IPS-11a (cell line): ENCODE measurements around the gene SBSN.

Experiments used
- H3K4me3 ChIP-seq: one replicate; pipeline ENCODE4 v1.5.1; 2013; ENCODE audit warnings: low read depth, low read length, control low read depth

SBSN gene

DNA sequence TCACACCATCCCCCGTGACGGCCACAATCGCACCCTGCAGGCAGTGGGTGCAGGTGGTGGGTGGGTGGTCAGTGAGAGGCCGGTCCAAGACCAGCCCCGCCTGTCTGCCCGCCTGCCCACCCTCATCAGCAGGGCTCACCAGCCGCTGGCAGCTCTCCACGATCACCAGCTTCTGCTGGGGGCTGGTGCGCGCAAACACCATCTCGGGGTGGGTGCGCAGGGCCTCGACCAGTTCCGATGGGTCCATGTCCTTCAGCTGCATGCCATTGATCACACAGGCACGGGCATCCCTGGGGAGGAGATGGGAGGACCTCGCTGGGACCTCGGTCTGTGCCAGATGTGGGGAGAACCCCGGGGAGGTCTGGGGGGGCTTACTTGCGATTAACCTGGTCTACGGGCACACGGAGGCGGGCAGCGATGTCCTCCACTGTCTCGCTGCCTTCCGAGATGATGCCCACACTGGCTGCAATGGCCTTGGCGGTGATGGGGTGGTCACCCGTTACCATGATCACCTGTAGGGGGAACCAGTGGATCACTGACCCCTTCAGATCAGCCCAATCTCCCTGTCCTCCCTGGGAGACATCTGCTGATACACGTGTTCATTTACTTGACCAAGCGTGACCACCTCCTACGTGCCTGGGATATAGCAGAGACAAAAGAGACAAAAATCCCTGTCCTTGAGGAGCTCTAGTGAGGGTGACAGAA lies 27.3 kb upstream of the SBSN start:
- no peak overlapping the region for H3K4me3 ChIP-seq

DNA sequence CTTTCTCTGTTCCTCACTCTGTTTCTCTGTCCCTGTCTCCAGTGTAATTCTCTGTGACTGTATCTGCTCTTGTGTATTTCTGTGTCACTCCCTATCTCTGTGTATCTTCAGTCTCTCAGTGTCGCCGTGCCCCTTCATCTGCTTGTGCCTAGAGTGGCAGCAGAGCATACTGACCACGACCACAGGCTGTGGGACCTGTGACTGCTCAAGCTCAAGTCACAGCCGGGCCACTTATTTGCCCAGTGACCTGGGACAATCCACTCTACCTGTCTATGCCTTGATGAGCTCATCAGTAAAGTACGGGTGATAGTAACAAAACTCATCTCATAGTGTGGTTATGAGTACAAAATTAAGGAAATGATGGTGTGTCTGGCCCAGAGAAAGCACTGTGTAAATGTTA lies 26.0 kb upstream of the SBSN start:
- no peak overlapping the region for H3K4me3 ChIP-seq

DNA sequence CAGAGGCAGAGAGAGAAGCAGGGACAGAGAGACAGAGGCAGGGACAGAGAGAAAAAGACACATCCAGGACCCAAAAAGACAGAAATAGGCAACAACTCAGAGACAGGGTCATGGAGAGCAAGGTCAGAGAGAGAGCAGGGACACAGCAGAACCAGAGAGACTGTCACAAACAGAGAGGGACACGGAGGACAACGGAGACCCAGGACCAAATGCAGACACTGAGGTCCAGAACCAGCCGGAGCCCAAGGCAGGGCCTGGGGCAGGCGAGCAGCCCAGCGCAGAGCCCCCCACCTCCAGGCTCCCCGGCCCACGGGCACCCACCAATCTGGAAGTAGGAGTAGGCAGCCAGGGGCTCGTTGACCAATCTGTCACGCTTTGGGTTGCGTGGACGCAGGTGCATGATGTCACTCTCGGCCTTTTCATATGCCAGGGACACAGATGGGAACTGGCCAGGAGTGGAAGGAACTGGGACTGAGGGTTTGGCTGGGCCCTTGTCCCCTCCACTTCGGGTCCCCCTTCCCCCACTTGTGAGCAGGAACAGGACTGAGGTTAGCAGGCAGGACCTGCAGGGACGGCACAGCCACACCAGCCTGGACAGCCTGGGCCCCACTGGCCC lies 25.4 kb upstream of the SBSN start:
- H3K4me3 ChIP-seq: no peak overlapping the region

- no peak overlapping the region for H3K4me3 ChIP-seq
Measured at GRCh38 chr19:35552534-35553384, 24.6 kb upstream of the SBSN start.

GRCh38 chr19:35551091-35551810 lies 23.1 kb upstream of the SBSN start:
- H3K4me3 ChIP-seq: no peak overlapping the region

- H3K4me3 ChIP-seq: no peak overlapping the region
Measured at GRCh38 chr19:35549879-35550523, 21.9 kb upstream of the SBSN start.

- no peak overlapping the region for H3K4me3 ChIP-seq
Measured at GRCh38 chr19:35549174-35549788, 21.2 kb upstream of the SBSN start.

DNA sequence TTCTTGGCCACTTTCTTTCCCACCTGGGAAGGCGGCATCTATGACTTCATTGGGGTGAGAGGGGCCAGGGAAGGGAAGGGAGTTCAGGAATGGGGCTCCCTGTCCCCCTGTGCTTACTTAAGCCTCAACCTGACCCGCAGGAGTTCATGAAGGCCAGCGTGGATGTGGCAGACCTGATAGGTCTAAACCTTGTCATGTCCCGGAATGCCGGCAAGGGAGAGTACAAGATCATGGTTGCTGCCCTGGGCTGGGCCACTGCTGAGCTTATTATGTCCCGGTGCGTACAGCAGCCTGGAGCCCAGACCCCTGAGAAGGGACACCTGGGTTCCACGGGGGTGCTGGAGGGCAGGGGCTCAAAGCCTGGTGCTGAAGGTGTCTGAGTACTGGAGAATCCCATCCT lies 18.4 kb upstream of the SBSN start:
- H3K4me3 ChIP-seq: no peak overlapping the region

GRCh38 chr19:35545855-35546381 lies 17.8 kb upstream of the SBSN start:
- peak overlapping the region; percentile 98 for H3K4me3 ChIP-seq

- peak within 1 kb of the TSS; percentile 98 for H3K4me3 ChIP-seq
Measured at GRCh38 chr19:35545001-35545854, 17.1 kb upstream of the SBSN start, which contains the start of gene TMEM147. Gene TMEM147 (plus strand): TSS chr19:35545626. CDS start chr19:35545740, 114 bp downstream.

DNA sequence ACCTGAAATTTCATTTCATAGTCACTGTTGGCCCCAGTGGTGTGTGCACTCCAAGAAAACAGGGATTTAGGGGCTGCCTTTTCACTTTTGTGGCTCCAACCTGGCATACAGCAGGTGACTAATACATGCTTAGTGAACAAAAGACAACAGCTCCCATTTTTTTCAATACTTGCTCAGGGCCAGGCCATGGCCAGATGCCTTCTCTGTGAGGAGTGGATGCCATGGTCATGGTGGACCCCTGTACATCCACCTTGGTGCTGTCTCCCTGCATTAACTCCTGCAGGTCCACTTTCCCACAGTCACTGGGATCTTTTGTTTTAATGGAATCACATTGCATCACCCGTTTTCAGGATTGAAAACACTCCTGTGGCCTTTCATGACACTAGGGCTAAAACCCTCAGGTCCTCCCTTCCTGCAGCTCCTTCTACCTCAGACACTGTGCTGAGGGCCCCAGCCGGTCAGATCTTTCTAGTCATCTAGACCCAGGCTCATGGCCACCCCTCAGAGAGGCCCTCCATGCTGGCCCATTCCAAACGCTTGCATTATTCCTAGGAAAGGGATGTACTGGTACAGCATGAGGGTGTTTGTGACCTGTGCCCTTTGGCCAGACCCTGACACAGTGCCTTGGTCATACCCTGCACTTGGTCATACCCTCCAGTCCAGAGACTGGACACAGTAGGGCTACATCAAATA lies 16.1 kb upstream of the SBSN start:
- H3K4me3 ChIP-seq: peak overlapping the region; percentile 98

DNA sequence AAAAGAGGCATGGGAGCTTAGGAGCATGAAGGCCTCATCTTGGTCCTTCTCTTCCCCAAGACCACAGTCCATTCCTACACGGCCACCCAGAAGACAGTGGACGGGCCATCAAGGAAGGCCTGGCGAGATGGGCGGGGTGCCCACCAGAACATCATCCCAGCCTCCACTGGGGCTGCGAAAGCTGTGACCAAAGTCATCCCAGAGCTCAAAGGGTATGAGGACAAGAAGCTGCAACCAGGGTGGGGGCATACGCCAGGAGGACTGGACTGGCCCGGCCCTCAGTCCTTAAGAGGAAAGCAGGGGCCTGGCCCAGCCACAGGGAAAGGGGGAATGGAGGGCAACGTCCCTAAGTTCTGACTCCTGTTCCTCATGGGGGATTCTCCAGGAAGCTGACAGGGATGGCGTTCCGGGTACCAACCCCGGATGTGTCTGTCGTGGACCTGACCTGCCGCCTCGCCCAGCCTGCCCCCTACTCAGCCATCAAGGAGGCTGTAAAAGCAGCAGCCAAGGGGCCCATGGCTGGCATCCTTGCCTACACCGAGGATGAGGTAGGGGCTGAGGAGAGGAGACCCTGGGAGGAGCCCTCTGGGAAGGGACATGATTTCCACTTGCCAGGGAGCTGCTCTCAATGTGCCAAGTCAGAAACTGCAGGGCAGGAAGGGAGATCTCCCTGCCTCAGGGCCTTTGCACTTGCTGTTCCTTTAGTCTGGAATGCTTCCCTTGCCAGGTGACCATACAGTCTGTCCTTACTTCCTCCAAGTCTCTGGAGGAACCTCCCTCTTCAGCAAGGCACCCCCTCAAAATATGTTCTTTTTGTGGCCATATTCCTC lies 15.4 kb upstream of the SBSN start:
- H3K4me3 ChIP-seq: no peak overlapping the region

GRCh38 chr19:35542209-35542608 lies 14.1 kb upstream of the SBSN start:
- no peak overlapping the region for H3K4me3 ChIP-seq

- H3K4me3 ChIP-seq: no peak overlapping the region
Measured at GRCh38 chr19:35540356-35540927, 12.3 kb upstream of the SBSN start.

DNA sequence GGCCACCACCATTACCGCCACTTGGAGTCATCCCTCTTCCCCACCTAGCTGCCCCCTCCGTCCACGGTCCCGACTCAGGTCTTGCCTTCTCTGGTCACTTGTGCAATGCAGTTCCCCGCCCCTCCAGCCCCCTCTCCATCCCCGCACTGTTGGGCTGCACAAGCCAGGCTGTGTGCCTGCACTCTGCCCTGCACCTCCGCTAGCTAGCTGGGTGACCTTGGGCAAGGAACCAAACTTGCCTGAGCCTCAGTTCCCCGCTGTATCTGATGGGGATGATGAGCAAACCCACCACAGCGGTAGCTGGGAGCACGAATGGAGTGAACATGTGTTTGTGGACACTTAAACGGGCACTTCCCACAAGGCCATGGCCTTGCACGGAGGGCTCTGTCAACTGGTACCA lies 11.7 kb upstream of the SBSN start:
- no peak overlapping the region for H3K4me3 ChIP-seq

- H3K4me3 ChIP-seq: no peak overlapping the region
Measured at GRCh38 chr19:35539314-35539713, 11.2 kb upstream of the SBSN start.

- no peak overlapping the region for H3K4me3 ChIP-seq
Measured at GRCh38 chr19:35534803-35535480, 6.8 kb upstream of the SBSN start.
